SK-N-SH (cell line): ENCODE measurements around the gene GRK1.

Experiments
- JUND ChIP-seq: IDR thresholded peaks from 2 replicates; pipeline ENCODE4 v1.4.0; 2012
- NRF1 ChIP-seq: IDR thresholded peaks from 2 replicates; pipeline ENCODE4 v1.6.1; 2012; ENCODE audit warnings: low read depth, mild to moderate bottlenecking, low read length
- POLR2AphosphoS5 ChIP-seq: IDR thresholded peaks from 2 replicates; pipeline ENCODE4 v1.6.1; 2012; ENCODE audit warnings: low read depth, low read length
- RFX5 ChIP-seq: IDR thresholded peaks from 2 replicates; pipeline ENCODE4 v1.6.1; 2012; ENCODE audit warnings: mild to moderate bottlenecking, improper control_type of control experiment, low read length
- RXRA ChIP-seq: IDR thresholded peaks from 2 replicates; pipeline ENCODE4 v1.4.0; 2012; ENCODE audit warnings: low read depth, mild to moderate bottlenecking, borderline replicate concordance
- ZBTB33 ChIP-seq: IDR thresholded peaks from 2 replicates; pipeline ENCODE4 v1.4.0; 2012; ENCODE audit warnings: low read depth, borderline replicate concordance
- TF ChIP-seq, protein P1 (sequence below): fragments of 200-600 bp; sonication (generic); IDR thresholded peaks from 2 replicates; pipeline ENCODE4 v1.6.1; 2017; ENCODE audit warnings: antibody characterized with exemption, mild to moderate bottlenecking, moderate library complexity
- TF ChIP-seq, protein P2 (sequence below): IDR thresholded peaks from 2 replicates; pipeline ENCODE4 v1.4.0; 2012; ENCODE audit warnings: low read depth, borderline replicate concordance

DNA sequence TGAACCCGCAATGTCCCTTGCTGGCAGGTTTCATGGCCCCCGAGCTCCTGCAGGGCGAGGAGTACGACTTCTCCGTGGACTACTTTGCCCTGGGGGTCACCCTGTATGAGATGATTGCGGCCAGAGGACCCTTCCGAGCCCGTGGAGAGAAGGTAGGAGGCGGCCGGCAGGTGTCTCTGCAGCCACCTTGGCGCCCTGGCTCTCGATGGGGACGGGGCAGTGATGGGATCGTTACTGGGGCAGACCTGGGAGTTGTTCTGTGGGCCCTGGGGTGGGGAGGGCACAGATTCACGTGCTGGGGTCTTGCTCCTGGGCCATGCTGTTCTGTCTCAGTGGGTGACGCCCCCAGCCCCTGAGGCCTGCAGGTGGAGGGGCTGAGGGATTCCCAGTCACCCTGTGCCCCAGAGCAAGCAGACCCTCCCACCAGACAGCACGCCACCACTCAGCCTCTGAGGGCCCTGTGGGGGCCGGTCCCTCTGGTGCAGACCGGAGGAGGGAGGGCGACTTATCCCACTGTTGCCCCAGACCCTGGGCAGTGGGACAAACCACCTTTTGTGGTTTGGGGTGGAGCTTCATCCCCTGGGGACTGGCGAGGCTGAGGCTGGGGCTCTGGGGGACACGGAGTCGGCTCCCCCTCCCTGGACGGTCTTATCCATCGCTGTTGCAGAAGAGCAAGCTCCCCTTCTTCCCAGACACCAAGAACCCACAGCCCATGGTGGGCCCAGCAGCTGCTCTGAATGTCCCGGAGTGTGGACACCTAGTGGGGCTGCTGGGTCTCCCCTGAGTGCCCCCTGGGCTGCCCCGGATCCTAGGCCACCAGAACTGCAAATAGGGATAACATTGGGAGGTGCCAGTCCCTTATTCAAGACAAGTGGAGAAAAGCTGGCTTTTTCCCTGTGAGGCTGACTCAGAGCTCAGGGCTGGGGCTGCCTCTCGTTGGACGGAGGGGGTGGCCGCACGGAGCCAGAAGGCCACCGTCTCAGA is 64.5 kb downstream of the GRK1 start:
- TF ChIP-seq POLR2AphosphoS5 = no peak
- TF ChIP-seq RFX5 = no peak
- TF ChIP-seq, protein P1, sequence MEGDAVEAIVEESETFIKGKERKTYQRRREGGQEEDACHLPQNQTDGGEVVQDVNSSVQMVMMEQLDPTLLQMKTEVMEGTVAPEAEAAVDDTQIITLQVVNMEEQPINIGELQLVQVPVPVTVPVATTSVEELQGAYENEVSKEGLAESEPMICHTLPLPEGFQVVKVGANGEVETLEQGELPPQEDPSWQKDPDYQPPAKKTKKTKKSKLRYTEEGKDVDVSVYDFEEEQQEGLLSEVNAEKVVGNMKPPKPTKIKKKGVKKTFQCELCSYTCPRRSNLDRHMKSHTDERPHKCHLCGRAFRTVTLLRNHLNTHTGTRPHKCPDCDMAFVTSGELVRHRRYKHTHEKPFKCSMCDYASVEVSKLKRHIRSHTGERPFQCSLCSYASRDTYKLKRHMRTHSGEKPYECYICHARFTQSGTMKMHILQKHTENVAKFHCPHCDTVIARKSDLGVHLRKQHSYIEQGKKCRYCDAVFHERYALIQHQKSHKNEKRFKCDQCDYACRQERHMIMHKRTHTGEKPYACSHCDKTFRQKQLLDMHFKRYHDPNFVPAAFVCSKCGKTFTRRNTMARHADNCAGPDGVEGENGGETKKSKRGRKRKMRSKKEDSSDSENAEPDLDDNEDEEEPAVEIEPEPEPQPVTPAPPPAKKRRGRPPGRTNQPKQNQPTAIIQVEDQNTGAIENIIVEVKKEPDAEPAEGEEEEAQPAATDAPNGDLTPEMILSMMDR = no peak
- no peak for TF ChIP-seq NRF1
- no peak for TF ChIP-seq JUND
- TF ChIP-seq, protein P2, sequence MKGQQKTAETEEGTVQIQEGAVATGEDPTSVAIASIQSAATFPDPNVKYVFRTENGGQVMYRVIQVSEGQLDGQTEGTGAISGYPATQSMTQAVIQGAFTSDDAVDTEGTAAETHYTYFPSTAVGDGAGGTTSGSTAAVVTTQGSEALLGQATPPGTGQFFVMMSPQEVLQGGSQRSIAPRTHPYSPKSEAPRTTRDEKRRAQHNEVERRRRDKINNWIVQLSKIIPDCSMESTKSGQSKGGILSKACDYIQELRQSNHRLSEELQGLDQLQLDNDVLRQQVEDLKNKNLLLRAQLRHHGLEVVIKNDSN = no peak
- TF ChIP-seq ZBTB33 = no peak
- TF ChIP-seq RXRA = no peak
